ENCODE measurements around the gene CHRNB2. TPM values are rescaled to one million over a fixed set of nuclear protein-coding genes. Genes with fewer than 3 reads are reported as not detected.

Gene CHRNB2
- total RNA-seq, 1 donor from 2014 or later, result not detected

- no peaks in the 10 kb centered on the region for H3K9me3 ChIP-seq (replicated peaks)
- TF ChIP-seq, protein P1, sequence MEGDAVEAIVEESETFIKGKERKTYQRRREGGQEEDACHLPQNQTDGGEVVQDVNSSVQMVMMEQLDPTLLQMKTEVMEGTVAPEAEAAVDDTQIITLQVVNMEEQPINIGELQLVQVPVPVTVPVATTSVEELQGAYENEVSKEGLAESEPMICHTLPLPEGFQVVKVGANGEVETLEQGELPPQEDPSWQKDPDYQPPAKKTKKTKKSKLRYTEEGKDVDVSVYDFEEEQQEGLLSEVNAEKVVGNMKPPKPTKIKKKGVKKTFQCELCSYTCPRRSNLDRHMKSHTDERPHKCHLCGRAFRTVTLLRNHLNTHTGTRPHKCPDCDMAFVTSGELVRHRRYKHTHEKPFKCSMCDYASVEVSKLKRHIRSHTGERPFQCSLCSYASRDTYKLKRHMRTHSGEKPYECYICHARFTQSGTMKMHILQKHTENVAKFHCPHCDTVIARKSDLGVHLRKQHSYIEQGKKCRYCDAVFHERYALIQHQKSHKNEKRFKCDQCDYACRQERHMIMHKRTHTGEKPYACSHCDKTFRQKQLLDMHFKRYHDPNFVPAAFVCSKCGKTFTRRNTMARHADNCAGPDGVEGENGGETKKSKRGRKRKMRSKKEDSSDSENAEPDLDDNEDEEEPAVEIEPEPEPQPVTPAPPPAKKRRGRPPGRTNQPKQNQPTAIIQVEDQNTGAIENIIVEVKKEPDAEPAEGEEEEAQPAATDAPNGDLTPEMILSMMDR (IDR thresholded peaks at IDR 0.05; ENCODE audit: borderline replicate concordance), result no peak
- DNase-seq, result no peak
Observed at GRCh38 chr1:154539486-154540483, 27.8 kb upstream of the CHRNB2 start.

DNA sequence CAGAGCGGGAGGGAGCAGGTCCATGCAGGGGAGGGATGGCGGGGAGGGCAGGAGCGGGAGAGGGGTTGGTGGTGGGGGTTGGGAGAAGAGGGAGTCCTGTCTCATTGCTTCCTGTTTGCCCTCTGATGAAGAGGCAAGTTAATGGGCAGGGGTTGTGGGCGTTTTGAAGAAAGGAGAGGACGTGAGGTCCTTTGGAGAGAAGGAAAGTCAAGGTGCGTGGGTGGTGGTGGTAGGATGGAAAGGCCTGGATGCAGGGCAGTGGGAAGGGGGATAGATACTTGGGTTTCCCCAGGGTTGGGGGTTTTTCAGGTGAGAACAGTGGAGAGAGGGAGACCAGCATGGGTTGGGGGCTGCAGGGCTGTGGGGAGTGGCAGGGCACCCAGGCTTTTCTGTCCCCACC lies 26.3 kb upstream of the CHRNB2 start:
- no peaks in the 10 kb centered on the region for H3K4me1 ChIP-seq
- no peak overlapping the region for H3K27ac ChIP-seq (replicated peaks)
- H3K27me3 ChIP-seq (ENCODE audit: low read depth), result peaks cover 4% of the 10 kb centered on the region
- H3K9me3 ChIP-seq (replicated peaks), result no peaks in the 10 kb centered on the region
- DNase-seq, result no peak
- no peak overlapping the region for H3K4me3 ChIP-seq
- intact Hi-C loops (cut with micrococcal nuclease), result no loop called here
- TF ChIP-seq, protein P1 (IDR thresholded peaks at IDR 0.05; ENCODE audit: borderline replicate concordance), result no peak
- H3K36me3 ChIP-seq, result no peaks in the 10 kb centered on the region

More at GRCh38 chr1:154539486-154540483, 27.8 kb upstream of the CHRNB2 start:
- intact Hi-C loops (cut with micrococcal nuclease), result no loop called here
- Histone ChIP-seq H3K27me3 (ENCODE audit: low read depth) (peaks cover 4% of the 10 kb centered on the region), H3K36me3 (no peaks in the 10 kb centered on the region), H3K4me1 (no peaks in the 10 kb centered on the region), H3K27ac (replicated peaks) (no peak overlapping the region), H3K4me3 (no peak overlapping the region)

DNA sequence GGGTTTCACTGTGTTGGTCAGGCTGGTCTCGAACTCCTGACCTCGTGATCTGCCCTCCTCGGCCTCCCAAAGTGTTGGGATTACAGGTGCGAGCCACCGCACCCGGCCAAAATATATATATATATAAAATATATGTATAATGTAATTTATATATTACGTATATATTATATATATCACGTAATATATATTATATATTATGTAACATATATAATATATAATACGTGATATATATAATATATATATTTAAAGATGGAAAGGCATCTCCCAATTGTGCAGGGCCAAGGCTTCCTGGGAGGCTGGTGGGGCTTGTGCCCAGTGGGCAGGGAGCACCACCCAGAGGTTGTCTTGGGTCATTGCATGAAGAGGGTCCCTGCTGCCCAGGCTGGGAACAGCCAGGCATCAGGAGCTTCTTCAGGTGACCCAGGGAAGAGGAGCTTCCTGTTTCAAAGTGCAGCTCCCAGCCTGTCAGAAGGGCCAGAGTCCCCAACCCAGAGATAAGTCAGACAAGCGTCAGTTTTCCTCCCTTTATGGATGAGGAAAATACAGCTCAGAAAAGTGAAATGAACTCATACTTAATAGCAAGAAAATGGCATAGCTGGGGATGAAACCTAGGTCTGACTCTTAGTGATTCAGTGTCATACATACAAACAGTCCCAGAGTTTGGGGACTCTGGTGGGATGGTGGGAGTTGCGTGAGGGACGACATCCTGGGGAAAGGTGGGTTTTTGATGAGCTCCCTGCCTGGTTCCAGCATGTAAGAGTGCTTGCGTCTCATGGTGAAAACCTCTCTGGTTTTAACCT lies 21.1 kb upstream of the CHRNB2 start:
- Histone ChIP-seq H3K36me3 (peaks cover 32% of the 10 kb centered on the region), H3K27ac (replicated peaks) (no peak overlapping the region), H3K4me3 (no peak overlapping the region), H3K9me3 (replicated peaks) (no peaks in the 10 kb centered on the region), H3K27me3 (ENCODE audit: low read depth) (peaks cover 4% of the 10 kb centered on the region), H3K4me1 (peaks cover 27% of the 10 kb centered on the region)
- TF ChIP-seq, protein P1 (IDR thresholded peaks at IDR 0.05; ENCODE audit: borderline replicate concordance), result peak; percentile 84
- peak; percentile 37 for DNase-seq
- intact Hi-C loops (cut with micrococcal nuclease), result loop anchor here (5.0 kb wide), 1 partner anchor 64 kb away; no protein-coding TSS in a partner anchor

- peaks cover 40% of the 10 kb centered on the region for H3K36me3 ChIP-seq
- H3K9me3 ChIP-seq (replicated peaks), result no peaks in the 10 kb centered on the region
- intact Hi-C loops (cut with micrococcal nuclease), result loop anchor here (5.0 kb wide), 1 partner anchor 65 kb away; no protein-coding TSS in a partner anchor
- H3K4me3 ChIP-seq, result no peak overlapping the region
- H3K27ac ChIP-seq (replicated peaks), result peak overlapping the region; percentile 45
- H3K27me3 ChIP-seq (ENCODE audit: low read depth), result peaks cover 4% of the 10 kb centered on the region
- peaks cover 27% of the 10 kb centered on the region for H3K4me1 ChIP-seq
- TF ChIP-seq, protein P1 (IDR thresholded peaks at IDR 0.05; ENCODE audit: borderline replicate concordance), result no peak
- DNase-seq, result no peak
Observed at GRCh38 chr1:154547105-154547732, 20.4 kb upstream of the CHRNB2 start.

DNA sequence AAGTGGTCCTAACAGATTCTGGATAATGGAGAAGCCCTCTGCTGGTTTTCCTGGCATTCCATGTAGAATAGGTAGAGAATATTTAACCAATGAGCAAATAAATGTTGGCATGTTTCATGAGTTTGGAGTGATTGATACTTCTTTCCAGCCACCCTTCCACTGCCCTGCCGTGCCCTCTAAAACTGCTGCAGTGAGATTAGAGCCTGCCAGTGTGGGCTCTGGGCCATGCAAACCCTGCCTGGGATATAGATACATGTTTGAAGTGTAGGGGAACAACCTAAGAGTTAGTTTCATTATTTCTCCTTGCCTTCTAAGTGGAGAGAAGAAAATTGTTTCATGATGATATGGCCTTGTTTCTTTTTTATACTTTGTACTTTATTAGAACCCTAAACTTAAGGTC lies 19.6 kb upstream of the CHRNB2 start:
- DNase-seq, result peak; percentile 55
- no peak overlapping the region for H3K4me3 ChIP-seq
- H3K27ac ChIP-seq (replicated peaks), result peak overlapping the region; percentile 45
- intact Hi-C loops (cut with micrococcal nuclease), result loop anchor here (5.0 kb wide), 1 partner anchor 66 kb away; no protein-coding TSS in a partner anchor
- TF ChIP-seq, protein P1 (IDR thresholded peaks at IDR 0.05; ENCODE audit: borderline replicate concordance), result no peak
- peaks cover 28% of the 10 kb centered on the region for H3K4me1 ChIP-seq
- H3K36me3 ChIP-seq, result peaks cover 48% of the 10 kb centered on the region
- H3K27me3 ChIP-seq (ENCODE audit: low read depth), result no peaks in the 10 kb centered on the region
- H3K9me3 ChIP-seq (replicated peaks), result no peaks in the 10 kb centered on the region
